ENCODE results near the gene SEMA4B.
A peak's percentile ranks its signal among the peaks of the same experiment; 100 is the strongest.

The SEMA4B gene

GRCh38 chr15:90201944-90202375 lies 830 bp downstream of the SEMA4B start:
- Histone ChIP-seq H3K27ac (ENCODE audit: low read depth, low read length) (no peak overlapping the region), H4K8ac (ENCODE audit: low read depth, low read length) (no peak overlapping the region), H3K4ac (ENCODE audit: low read depth, low read length) (no peak overlapping the region)

GRCh38 chr15:90202929-90203328 lies 1.8 kb downstream of the SEMA4B start:
- H3K27ac ChIP-seq (ENCODE audit: low read depth, low read length) = no peak overlapping the region
- WGBS (ENCODE audit: extremely low coverage, insufficient coverage, low lambda C conversion rate) = no CpG with 5 or more reads among the region's 4 CpGs
- no peak overlapping the region for H3K56ac ChIP-seq (ENCODE audit: low read length)
- no peak overlapping the region for H2BK120ac ChIP-seq (ENCODE audit: low read depth, low read length)
- H4K8ac ChIP-seq (ENCODE audit: low read depth, low read length) = no peak overlapping the region
- H3K9ac ChIP-seq (ENCODE audit: low read length) = no peak overlapping the region
- H3K23ac ChIP-seq (ENCODE audit: low read length) = no peak overlapping the region
- DNase-seq = no peak
- no peak overlapping the region for H2BK15ac ChIP-seq (replicated peaks; ENCODE audit: low read depth)
- peaks cover 5% of the 10 kb centered on the region for H3K4me1 ChIP-seq (ENCODE audit: control insufficient read depth, low read depth, low read length)
- no peak overlapping the region for H3K18ac ChIP-seq (ENCODE audit: low read length)
- no peak overlapping the region for H2AK5ac ChIP-seq (ENCODE audit: low read length)
- no peaks in the 10 kb centered on the region for H3K79me2 ChIP-seq (ENCODE audit: control insufficient read depth, insufficient read depth, low read length)
- H3K36me3 ChIP-seq (ENCODE audit: control insufficient read depth, insufficient read depth, low read length) = no peaks in the 10 kb centered on the region
- no peak overlapping the region for H4K5ac ChIP-seq (ENCODE audit: low read length)
- H2BK5ac ChIP-seq (ENCODE audit: low read length) = no peak overlapping the region
- H3K4me3 ChIP-seq (ENCODE audit: low read length) = no peak overlapping the region
- no peak overlapping the region for H3K4me2 ChIP-seq (ENCODE audit: low read length)
- peaks cover 7% of the 10 kb centered on the region for H3K79me1 ChIP-seq (ENCODE audit: low read length)
- no peaks in the 10 kb centered on the region for H3K27me3 ChIP-seq (ENCODE audit: insufficient read depth, low read length, poor library complexity)
- H3K4ac ChIP-seq (ENCODE audit: low read depth, low read length) = no peak overlapping the region

More at GRCh38 chr15:90201944-90202375, 830 bp downstream of the SEMA4B start:
- H3K9ac ChIP-seq (ENCODE audit: low read length) = peak overlapping the region; percentile 87
- H3K27me3 ChIP-seq (ENCODE audit: insufficient read depth, low read length, poor library complexity) = no peaks in the 10 kb centered on the region
- no peaks in the 10 kb centered on the region for H3K36me3 ChIP-seq (ENCODE audit: control insufficient read depth, insufficient read depth, low read length)
- no peak overlapping the region for H2BK5ac ChIP-seq (ENCODE audit: low read length)
- H3K23ac ChIP-seq (ENCODE audit: low read length) = no peak overlapping the region
- no peaks in the 10 kb centered on the region for H3K79me2 ChIP-seq (ENCODE audit: control insufficient read depth, insufficient read depth, low read length)
- no peak overlapping the region for H2BK120ac ChIP-seq (ENCODE audit: low read depth, low read length)
- peaks cover 5% of the 10 kb centered on the region for H3K4me1 ChIP-seq (ENCODE audit: control insufficient read depth, low read depth, low read length)
- peaks cover 7% of the 10 kb centered on the region for H3K79me1 ChIP-seq (ENCODE audit: low read length)
- no peak overlapping the region for H2AK5ac ChIP-seq (ENCODE audit: low read length)
- H2BK15ac ChIP-seq (replicated peaks; ENCODE audit: low read depth) = no peak overlapping the region
- H4K5ac ChIP-seq (ENCODE audit: low read length) = no peak overlapping the region
- H3K4me2 ChIP-seq (ENCODE audit: low read length) = peak overlapping the region; percentile 78
- H3K56ac ChIP-seq (ENCODE audit: low read length) = peak overlapping the region; percentile 88
- peak overlapping the region; percentile 84 for H3K4me3 ChIP-seq (ENCODE audit: low read length)
- WGBS (ENCODE audit: extremely low coverage, insufficient coverage, low lambda C conversion rate) = no CpG with 5 or more reads among the region's 25 CpGs
- H3K18ac ChIP-seq (ENCODE audit: low read length) = peak overlapping the region; percentile 46
- peak; percentile 19 for DNase-seq

GRCh38 chr15:90203473-90203872 lies 2.3 kb downstream of the SEMA4B start:
- no peaks in the 10 kb centered on the region for H3K79me2 ChIP-seq (ENCODE audit: control insufficient read depth, insufficient read depth, low read length)
- no peak overlapping the region for H3K4ac ChIP-seq (ENCODE audit: low read depth, low read length)
- H2AK5ac ChIP-seq (ENCODE audit: low read length) = no peak overlapping the region
- H3K27ac ChIP-seq (ENCODE audit: low read depth, low read length) = no peak overlapping the region
- no peak overlapping the region for H3K18ac ChIP-seq (ENCODE audit: low read length)
- no peak overlapping the region for H4K8ac ChIP-seq (ENCODE audit: low read depth, low read length)
- H2BK15ac ChIP-seq (replicated peaks; ENCODE audit: low read depth) = no peak overlapping the region
- no peak overlapping the region for H4K5ac ChIP-seq (ENCODE audit: low read length)
- no peak for DNase-seq
- no CpG with 5 or more reads among the region's 7 CpGs for WGBS (ENCODE audit: extremely low coverage, insufficient coverage, low lambda C conversion rate)
- H3K79me1 ChIP-seq (ENCODE audit: low read length) = peaks cover 7% of the 10 kb centered on the region
- H3K56ac ChIP-seq (ENCODE audit: low read length) = no peak overlapping the region
- no peaks in the 10 kb centered on the region for H3K27me3 ChIP-seq (ENCODE audit: insufficient read depth, low read length, poor library complexity)
- H3K9ac ChIP-seq (ENCODE audit: low read length) = no peak overlapping the region
- peaks cover 5% of the 10 kb centered on the region for H3K4me1 ChIP-seq (ENCODE audit: control insufficient read depth, low read depth, low read length)
- no peak overlapping the region for H3K4me2 ChIP-seq (ENCODE audit: low read length)
- H2BK5ac ChIP-seq (ENCODE audit: low read length) = no peak overlapping the region
- H3K36me3 ChIP-seq (ENCODE audit: control insufficient read depth, insufficient read depth, low read length) = no peaks in the 10 kb centered on the region
- H3K4me3 ChIP-seq (ENCODE audit: low read length) = no peak overlapping the region
- H3K23ac ChIP-seq (ENCODE audit: low read length) = no peak overlapping the region
- no peak overlapping the region for H2BK120ac ChIP-seq (ENCODE audit: low read depth, low read length)

- Histone ChIP-seq H3K4me1 (ENCODE audit: control insufficient read depth, low read depth, low read length) (peaks cover 5% of the 10 kb centered on the region), H3K79me1 (ENCODE audit: low read length) (peaks cover 7% of the 10 kb centered on the region), H2AK5ac (ENCODE audit: low read length) (no peak overlapping the region), H2BK5ac (ENCODE audit: low read length) (no peak overlapping the region), H3K18ac (ENCODE audit: low read length) (no peak overlapping the region), H3K4me2 (ENCODE audit: low read length) (no peak overlapping the region), H3K4ac (ENCODE audit: low read depth, low read length) (no peak overlapping the region), H4K5ac (ENCODE audit: low read length) (no peak overlapping the region), H2BK15ac (replicated peaks; ENCODE audit: low read depth) (no peak overlapping the region), H3K4me3 (ENCODE audit: low read length) (no peak overlapping the region), H3K23ac (ENCODE audit: low read length) (no peak overlapping the region), H3K56ac (ENCODE audit: low read length) (no peak overlapping the region), H3K27me3 (ENCODE audit: insufficient read depth, low read length, poor library complexity) (no peaks in the 10 kb centered on the region), H3K9ac (ENCODE audit: low read length) (no peak overlapping the region), H2BK120ac (ENCODE audit: low read depth, low read length) (no peak overlapping the region), H3K79me2 (ENCODE audit: control insufficient read depth, insufficient read depth, low read length) (no peaks in the 10 kb centered on the region), H3K27ac (ENCODE audit: low read depth, low read length) (no peak overlapping the region), H3K36me3 (ENCODE audit: control insufficient read depth, insufficient read depth, low read length) (no peaks in the 10 kb centered on the region), H4K8ac (ENCODE audit: low read depth, low read length) (no peak overlapping the region)
- no peak for DNase-seq
- no CpG with 5 or more reads among the region's 8 CpGs for WGBS (ENCODE audit: extremely low coverage, insufficient coverage, low lambda C conversion rate)
Observed at GRCh38 chr15:90203922-90204321, 2.8 kb downstream of the SEMA4B start.

GRCh38 chr15:90205050-90205848 lies 4.1 kb downstream of the SEMA4B start:
- Histone ChIP-seq H3K27me3 (ENCODE audit: insufficient read depth, low read length, poor library complexity) (no peaks in the 10 kb centered on the region), H3K79me2 (ENCODE audit: control insufficient read depth, insufficient read depth, low read length) (no peaks in the 10 kb centered on the region), H3K18ac (ENCODE audit: low read length) (no peak overlapping the region), H3K36me3 (ENCODE audit: control insufficient read depth, insufficient read depth, low read length) (no peaks in the 10 kb centered on the region), H2BK120ac (ENCODE audit: low read depth, low read length) (no peak overlapping the region), H2BK15ac (replicated peaks; ENCODE audit: low read depth) (no peak overlapping the region), H4K8ac (ENCODE audit: low read depth, low read length) (no peak overlapping the region), H3K23ac (ENCODE audit: low read length) (no peak overlapping the region), H3K4me2 (ENCODE audit: low read length) (no peak overlapping the region), H3K79me1 (ENCODE audit: low read length) (peaks cover 7% of the 10 kb centered on the region), H3K4ac (ENCODE audit: low read depth, low read length) (no peak overlapping the region), H2AK5ac (ENCODE audit: low read length) (no peak overlapping the region), H2BK5ac (ENCODE audit: low read length) (no peak overlapping the region), H3K4me3 (ENCODE audit: low read length) (no peak overlapping the region), H3K9ac (ENCODE audit: low read length) (no peak overlapping the region), H4K5ac (ENCODE audit: low read length) (no peak overlapping the region), H3K27ac (ENCODE audit: low read depth, low read length) (no peak overlapping the region), H3K56ac (ENCODE audit: low read length) (no peak overlapping the region), H3K4me1 (ENCODE audit: control insufficient read depth, low read depth, low read length) (peaks cover 5% of the 10 kb centered on the region)
- DNase-seq = no peak
- no CpG with 5 or more reads among the region's 10 CpGs for WGBS (ENCODE audit: extremely low coverage, insufficient coverage, low lambda C conversion rate)

- Histone ChIP-seq H3K18ac (ENCODE audit: low read length) (no peak overlapping the region), H3K9ac (ENCODE audit: low read length) (no peak overlapping the region), H3K79me1 (ENCODE audit: low read length) (peaks cover 7% of the 10 kb centered on the region), H4K5ac (ENCODE audit: low read length) (no peak overlapping the region), H3K4me1 (ENCODE audit: control insufficient read depth, low read depth, low read length) (no peaks in the 10 kb centered on the region), H2BK15ac (replicated peaks; ENCODE audit: low read depth) (no peak overlapping the region), H3K23ac (ENCODE audit: low read length) (no peak overlapping the region), H2BK120ac (ENCODE audit: low read depth, low read length) (no peak overlapping the region), H2AK5ac (ENCODE audit: low read length) (no peak overlapping the region), H3K56ac (ENCODE audit: low read length) (no peak overlapping the region), H3K36me3 (ENCODE audit: control insufficient read depth, insufficient read depth, low read length) (no peaks in the 10 kb centered on the region), H3K27ac (ENCODE audit: low read depth, low read length) (no peak overlapping the region), H3K27me3 (ENCODE audit: insufficient read depth, low read length, poor library complexity) (no peaks in the 10 kb centered on the region), H3K4me3 (ENCODE audit: low read length) (no peak overlapping the region), H3K4me2 (ENCODE audit: low read length) (no peak overlapping the region), H2BK5ac (ENCODE audit: low read length) (no peak overlapping the region), H3K79me2 (ENCODE audit: control insufficient read depth, insufficient read depth, low read length) (no peaks in the 10 kb centered on the region), H3K4ac (ENCODE audit: low read depth, low read length) (no peak overlapping the region), H4K8ac (ENCODE audit: low read depth, low read length) (no peak overlapping the region)
- DNase-seq = no peak
- WGBS (ENCODE audit: extremely low coverage, insufficient coverage, low lambda C conversion rate) = no CpG with 5 or more reads among the region's 5 CpGs
Observed at GRCh38 chr15:90205886-90206285, 4.8 kb downstream of the SEMA4B start.
